Fibroblast of mammary gland (primary cell): ENCODE data around the gene ASTN2.

Experiments used
- DNase-seq: peaks from one replicate; pipeline ENCODE4 v3.0.0-alpha.2; 2010; ENCODE audit warnings: low read depth
- H3K4me3 ChIP-seq: 2 replicates; pipeline ENCODE4 v1.5.1; 2011; ENCODE audit warnings: low read depth, mild to moderate bottlenecking, low read length, moderate library complexity; ENCODE audit not compliant: control insufficient read depth
- TF ChIP-seq, protein P1 (sequence below): conservative IDR thresholded peaks from 2 replicates; pipeline ENCODE4 v1.5.1; 2011; ENCODE audit warnings: low read depth, low read length, inconsistent platforms; ENCODE audit not compliant: control insufficient read depth, insufficient read depth

ASTN2 gene

DNA sequence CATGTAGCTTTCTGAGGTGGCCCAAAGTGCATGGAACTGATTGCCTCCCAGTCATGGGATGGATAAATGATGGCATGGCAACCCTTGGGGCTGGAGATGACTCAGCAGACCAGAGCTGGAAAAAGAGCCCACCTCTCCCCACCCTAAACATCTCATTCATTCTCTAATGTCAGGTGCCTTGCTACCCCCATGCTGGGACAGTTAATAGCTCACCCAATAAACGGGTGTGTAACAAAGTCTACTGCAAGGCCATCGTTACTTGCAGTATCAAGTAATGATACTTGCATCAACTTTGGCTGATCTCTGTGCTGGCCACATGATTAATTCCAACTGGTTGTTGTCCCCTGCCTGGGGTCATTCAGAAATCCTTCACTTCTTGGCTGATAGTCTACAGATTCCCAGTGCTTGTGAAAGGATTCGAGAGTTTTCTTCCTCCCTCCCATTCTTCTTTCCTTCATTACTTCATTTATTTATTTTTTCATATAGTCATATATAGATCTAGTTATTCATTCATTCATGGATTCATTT is 850.5 kb downstream of the ASTN2 start:
- no peak for DNase-seq

DNA sequence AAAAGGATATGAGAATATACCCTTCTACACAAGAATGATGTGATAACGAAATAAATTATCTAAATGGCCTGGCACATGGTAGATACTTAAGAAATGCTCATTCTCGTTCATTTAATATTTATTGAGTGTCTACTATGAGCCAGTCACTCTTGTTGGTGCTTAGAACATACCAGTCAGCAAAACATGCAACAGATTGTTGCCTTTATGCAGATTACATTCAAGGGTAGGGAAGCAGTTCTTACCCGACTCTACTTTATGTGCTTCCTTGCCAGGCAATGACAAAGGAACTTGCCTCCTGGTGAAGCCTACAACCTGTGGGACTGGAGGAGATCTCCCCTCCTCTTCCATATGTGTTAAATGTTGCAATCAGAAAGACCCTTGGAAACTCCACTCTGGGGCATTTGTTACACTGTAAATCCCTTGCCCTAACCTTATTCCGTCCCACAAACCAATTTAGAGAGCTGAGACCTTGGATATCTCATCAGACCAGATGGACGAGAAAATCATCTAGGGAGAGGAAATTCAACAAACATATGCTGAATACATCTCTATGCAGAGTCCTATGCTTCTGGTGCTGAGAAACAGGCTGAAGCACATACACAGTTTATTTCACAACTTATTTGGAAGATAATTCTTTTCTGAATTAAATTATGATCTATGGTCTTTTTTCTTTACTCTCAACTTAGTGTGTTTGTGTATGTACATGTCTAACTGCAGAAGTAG is 855.9 kb downstream of the ASTN2 start:
- H3K4me3 ChIP-seq, result no peak overlapping the region
- DNase-seq, result no peak
- TF ChIP-seq, protein P1, sequence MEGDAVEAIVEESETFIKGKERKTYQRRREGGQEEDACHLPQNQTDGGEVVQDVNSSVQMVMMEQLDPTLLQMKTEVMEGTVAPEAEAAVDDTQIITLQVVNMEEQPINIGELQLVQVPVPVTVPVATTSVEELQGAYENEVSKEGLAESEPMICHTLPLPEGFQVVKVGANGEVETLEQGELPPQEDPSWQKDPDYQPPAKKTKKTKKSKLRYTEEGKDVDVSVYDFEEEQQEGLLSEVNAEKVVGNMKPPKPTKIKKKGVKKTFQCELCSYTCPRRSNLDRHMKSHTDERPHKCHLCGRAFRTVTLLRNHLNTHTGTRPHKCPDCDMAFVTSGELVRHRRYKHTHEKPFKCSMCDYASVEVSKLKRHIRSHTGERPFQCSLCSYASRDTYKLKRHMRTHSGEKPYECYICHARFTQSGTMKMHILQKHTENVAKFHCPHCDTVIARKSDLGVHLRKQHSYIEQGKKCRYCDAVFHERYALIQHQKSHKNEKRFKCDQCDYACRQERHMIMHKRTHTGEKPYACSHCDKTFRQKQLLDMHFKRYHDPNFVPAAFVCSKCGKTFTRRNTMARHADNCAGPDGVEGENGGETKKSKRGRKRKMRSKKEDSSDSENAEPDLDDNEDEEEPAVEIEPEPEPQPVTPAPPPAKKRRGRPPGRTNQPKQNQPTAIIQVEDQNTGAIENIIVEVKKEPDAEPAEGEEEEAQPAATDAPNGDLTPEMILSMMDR, result no peak

More for the DNA sequence above, 850.5 kb downstream of the ASTN2 start:
- H3K4me3 ChIP-seq, result no peak overlapping the region
- TF ChIP-seq, protein P1, result no peak

DNA sequence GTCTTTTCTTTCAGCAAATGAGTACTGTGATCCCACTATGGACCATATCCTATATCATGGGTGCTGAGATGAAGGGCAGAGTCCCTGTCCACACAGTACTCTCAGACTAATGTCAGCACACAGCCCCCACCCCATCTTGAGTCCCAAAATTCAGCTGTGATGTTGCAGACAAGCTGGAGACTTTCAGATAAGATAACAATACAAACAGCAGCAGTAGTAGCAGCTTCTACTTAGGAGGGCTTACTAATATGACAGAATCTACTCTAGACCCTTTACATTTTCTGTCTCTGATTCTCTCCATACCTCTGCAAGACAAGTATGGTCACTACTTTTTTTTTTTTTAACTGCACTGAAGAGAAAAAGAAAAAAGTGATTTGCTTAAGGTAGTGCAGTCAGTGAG is 856.8 kb downstream of the ASTN2 start:
- TF ChIP-seq, protein P1, result no peak
- H3K4me3 ChIP-seq, result no peak overlapping the region
- no peak for DNase-seq

DNA sequence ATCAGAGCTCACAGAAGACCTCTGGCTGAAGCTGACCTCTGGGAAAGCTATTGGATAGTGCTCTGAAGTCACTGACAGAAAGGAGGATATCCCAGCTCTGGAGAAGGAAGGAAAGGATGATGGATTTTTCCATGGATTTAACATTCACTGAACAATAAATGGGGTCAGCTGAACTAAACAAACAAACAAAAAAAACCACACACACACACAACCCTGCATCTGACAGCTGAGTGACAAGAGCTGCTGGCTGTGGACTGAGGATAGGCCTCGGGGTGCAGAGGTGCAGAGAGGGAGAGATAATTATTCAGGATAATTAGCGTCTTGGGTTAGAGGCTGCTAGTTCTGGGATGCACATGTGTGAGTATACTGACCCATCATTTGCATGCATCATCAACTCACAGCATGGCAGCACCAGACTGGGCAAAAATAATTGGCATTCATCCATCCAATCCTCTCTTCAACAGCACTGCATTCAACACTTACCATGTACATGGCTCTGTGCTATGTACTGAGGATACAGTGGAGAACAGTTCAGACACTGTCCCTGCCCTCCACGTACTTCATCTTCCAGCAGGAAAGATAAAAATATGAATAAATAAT is 859.2 kb downstream of the ASTN2 start:
- TF ChIP-seq, protein P1, result no peak
- no peak for DNase-seq
- H3K4me3 ChIP-seq, result no peak overlapping the region

DNA sequence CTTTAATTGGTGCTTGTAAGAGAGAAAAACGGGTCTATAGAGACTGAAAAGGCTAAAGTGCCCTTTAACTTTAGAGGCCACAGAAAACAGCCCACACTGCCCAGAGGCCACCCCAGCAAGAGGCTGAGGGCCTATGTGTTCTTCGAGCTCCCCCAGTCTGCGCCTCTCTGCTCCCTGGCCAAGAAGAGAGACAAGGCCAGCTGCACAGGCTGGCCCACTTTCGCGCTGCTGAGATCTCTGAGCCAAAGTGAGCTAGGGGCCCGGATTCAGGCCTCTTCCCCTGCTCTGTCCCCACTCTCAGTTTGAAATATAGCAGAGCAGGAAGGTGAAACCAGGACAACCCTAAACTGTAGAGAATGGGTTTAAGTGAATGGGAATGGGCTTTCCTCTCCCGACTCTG is 859.7 kb downstream of the ASTN2 start:
- DNase-seq, result no peak
- TF ChIP-seq, protein P1, result no peak
- no peak overlapping the region for H3K4me3 ChIP-seq

DNA sequence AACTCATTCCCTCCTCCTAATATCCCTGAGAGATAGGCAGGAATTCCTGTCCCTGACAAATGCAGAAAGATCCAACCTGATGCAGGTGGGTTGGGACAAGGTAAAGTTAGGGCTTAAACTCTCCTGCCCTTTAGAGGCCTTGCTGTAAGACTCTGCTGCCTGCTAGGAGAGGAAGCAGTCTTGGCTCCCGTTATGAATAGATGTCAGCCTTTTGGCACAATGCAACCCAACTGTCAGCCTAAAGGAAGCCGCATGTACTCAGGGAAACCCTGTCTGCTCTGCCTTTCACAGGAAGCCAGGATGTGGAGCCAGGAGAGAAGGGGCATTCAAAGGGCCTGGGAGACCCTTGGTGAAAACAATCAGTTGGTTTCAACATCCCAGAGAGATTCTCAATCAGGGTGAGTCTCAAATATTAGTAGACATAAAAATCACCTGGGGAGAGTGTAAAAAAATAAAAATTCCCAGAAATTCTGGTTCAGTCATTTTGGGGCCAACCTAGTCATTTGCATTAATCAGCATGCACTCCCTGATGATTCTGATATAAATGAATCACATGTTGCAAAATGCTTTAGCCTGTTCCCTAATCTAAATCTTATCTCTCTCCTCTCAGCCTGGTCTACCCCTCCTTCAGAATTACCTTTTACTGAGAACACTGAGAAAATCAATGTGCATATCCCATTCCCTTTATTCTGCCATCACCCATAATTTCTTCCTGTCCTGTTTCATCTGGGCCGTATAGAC is 864.0 kb downstream of the ASTN2 start:
- H3K4me3 ChIP-seq, result no peak overlapping the region
- DNase-seq, result peak; percentile 83
- TF ChIP-seq, protein P1, result no peak
